Uterus (tissue), 2 donors: Measurements from ENCODE around the gene CERS6.

ENCODE experiments used
- CTCF ChIP-seq, 4 experiments: fragments of 200-600 bp in 2 of 4; fragments of 450-650 bp in 2 of 4; sonication (generic) in 2 of 4; IDR thresholded peaks; one replicate each; pipeline ENCODE4 v1.5.1; 2016 to 2019; ENCODE audit warnings: antibody characterized with exemption in 4 of 4, mild to moderate bottlenecking in 2 of 4, moderate library complexity in 1 of 4
- POLR2A ChIP-seq, 2 donors: fragments of 450-650 bp; IDR thresholded peaks; one replicate each; pipeline ENCODE4 v1.6.1; 2016; ENCODE audit warnings: antibody characterized with exemption in 2 of 2, mild to moderate bottlenecking in 1 of 2, moderate library complexity in 1 of 2

GRCh38 chr2:168441214-168441872 lies 14.7 kb upstream of the CERS6 start:
- TF ChIP-seq CTCF (IDR thresholded peaks at IDR 0.05) (no peak), POLR2A (IDR thresholded peaks at IDR 0.05) (no peak)
